ENCODE data around the gene DLG2. TPM values are rescaled to one million over a fixed set of nuclear protein-coding genes. Genes with fewer than 3 reads are reported as not detected.

The DLG2 gene
- total and polyA plus RNA-seq, 9 donors, result 2.5 to 20.7 (median 12.0) TPM

GRCh38 chr11:83791557-83791956 lies 1835.6 kb downstream of the DLG2 start:
- Histone ChIP-seq H3K36me3 (no peaks in the 10 kb centered on the region), H3K27ac (no peak overlapping the region), H3K4me1 (ENCODE audit: insufficient read depth) (no peaks in the 10 kb centered on the region), H3K4me3 (no peak overlapping the region), H3K9me3 (no peaks in the 10 kb centered on the region), H3K27me3 (no peaks in the 10 kb centered on the region)
- WGBS, 3 donors, result 94 to 97% (median 96%) methylated on average over 17 of the region's 17 CpGs
- intact Hi-C loops (cut with DNase I), result no loop called here
- TF ChIP-seq CTCF (IDR thresholded peaks at IDR 0.05) (no peak), EP300 (IDR thresholded peaks at IDR 0.05) (no peak), POLR2A (IDR thresholded peaks at IDR 0.05) (no peak)
- no peak for DNase-seq

GRCh38 chr11:83785942-83786341 lies 1841.2 kb downstream of the DLG2 start:
- no peaks in the 10 kb centered on the region for H3K4me1 ChIP-seq (ENCODE audit: insufficient read depth)
- no peak overlapping the region for H3K4me3 ChIP-seq
- H3K9me3 ChIP-seq, result no peaks in the 10 kb centered on the region
- H3K36me3 ChIP-seq, result no peaks in the 10 kb centered on the region
- no peak overlapping the region for H3K27ac ChIP-seq
- DNase-seq, result no peak
- intact Hi-C loops (cut with DNase I), result no loop called here
- WGBS, 3 donors, result 90 to 95% (median 93%) methylated on average over 2 of the region's 2 CpGs
- TF ChIP-seq CTCF (IDR thresholded peaks at IDR 0.05), result no peak
- no peak for TF ChIP-seq POLR2A (IDR thresholded peaks at IDR 0.05)
- TF ChIP-seq EP300 (IDR thresholded peaks at IDR 0.05), result no peak
- H3K27me3 ChIP-seq, result no peaks in the 10 kb centered on the region

GRCh38 chr11:83784419-83784818 lies 1842.7 kb downstream of the DLG2 start:
- intact Hi-C loops (cut with DNase I), result no loop called here
- no peaks in the 10 kb centered on the region for H3K27me3 ChIP-seq
- TF ChIP-seq EP300 (IDR thresholded peaks at IDR 0.05), result no peak
- TF ChIP-seq POLR2A (IDR thresholded peaks at IDR 0.05), result no peak
- TF ChIP-seq CTCF (IDR thresholded peaks at IDR 0.05), result no peak
- H3K9me3 ChIP-seq, result no peaks in the 10 kb centered on the region
- H3K4me1 ChIP-seq (ENCODE audit: insufficient read depth), result no peaks in the 10 kb centered on the region
- no peak for DNase-seq
- no peak overlapping the region for H3K27ac ChIP-seq
- no peaks in the 10 kb centered on the region for H3K36me3 ChIP-seq
- H3K4me3 ChIP-seq, result no peak overlapping the region
- 78 to 87% (median 79%) methylated on average over 1 of the region's 1 CpG for WGBS, 3 donors

- TF ChIP-seq EP300 (IDR thresholded peaks at IDR 0.05), result no peak
- no peak for TF ChIP-seq CTCF (IDR thresholded peaks at IDR 0.05)
- no peak for TF ChIP-seq POLR2A (IDR thresholded peaks at IDR 0.05)
- Histone ChIP-seq H3K36me3 (no peaks in the 10 kb centered on the region), H3K4me1 (ENCODE audit: insufficient read depth) (no peaks in the 10 kb centered on the region), H3K4me3 (no peak overlapping the region), H3K27me3 (no peaks in the 10 kb centered on the region), H3K27ac (no peak overlapping the region), H3K9me3 (no peaks in the 10 kb centered on the region)
- 63 to 67% (median 63%) methylated on average over 1 of the region's 1 CpG for WGBS, 3 donors
- intact Hi-C loops (cut with DNase I), result no loop called here
- DNase-seq, result no peak
Measured at GRCh38 chr11:83782329-83782728, 1844.8 kb downstream of the DLG2 start.

GRCh38 chr11:83779876-83780275 lies 1847.3 kb downstream of the DLG2 start:
- intact Hi-C loops (cut with DNase I), result no loop called here
- Histone ChIP-seq H3K27me3 (no peaks in the 10 kb centered on the region), H3K27ac (no peak overlapping the region), H3K4me1 (ENCODE audit: insufficient read depth) (no peaks in the 10 kb centered on the region), H3K36me3 (no peaks in the 10 kb centered on the region), H3K9me3 (no peaks in the 10 kb centered on the region), H3K4me3 (no peak overlapping the region)
- TF ChIP-seq CTCF (IDR thresholded peaks at IDR 0.05), result no peak
- no peak for TF ChIP-seq POLR2A (IDR thresholded peaks at IDR 0.05)
- TF ChIP-seq EP300 (IDR thresholded peaks at IDR 0.05), result no peak
- DNase-seq, result no peak
- 92 to 94% (median 92%) methylated on average over 4 of the region's 4 CpGs for WGBS, 3 donors

All from ovary (tissue), 9 donors.